Activated effector memory CD4-positive, alpha-beta T cell treated with anti-CD3 and anti-CD28 coated beads, Interleukin-2, amount 50 U/mL, for 16 hours (primary cell): ENCODE measurements around the gene FLCN.

ENCODE experiments used
- DNase-seq: peaks from one replicate; pipeline ENCODE4 v3.0.0-alpha.2; 2020

FLCN gene

DNA sequence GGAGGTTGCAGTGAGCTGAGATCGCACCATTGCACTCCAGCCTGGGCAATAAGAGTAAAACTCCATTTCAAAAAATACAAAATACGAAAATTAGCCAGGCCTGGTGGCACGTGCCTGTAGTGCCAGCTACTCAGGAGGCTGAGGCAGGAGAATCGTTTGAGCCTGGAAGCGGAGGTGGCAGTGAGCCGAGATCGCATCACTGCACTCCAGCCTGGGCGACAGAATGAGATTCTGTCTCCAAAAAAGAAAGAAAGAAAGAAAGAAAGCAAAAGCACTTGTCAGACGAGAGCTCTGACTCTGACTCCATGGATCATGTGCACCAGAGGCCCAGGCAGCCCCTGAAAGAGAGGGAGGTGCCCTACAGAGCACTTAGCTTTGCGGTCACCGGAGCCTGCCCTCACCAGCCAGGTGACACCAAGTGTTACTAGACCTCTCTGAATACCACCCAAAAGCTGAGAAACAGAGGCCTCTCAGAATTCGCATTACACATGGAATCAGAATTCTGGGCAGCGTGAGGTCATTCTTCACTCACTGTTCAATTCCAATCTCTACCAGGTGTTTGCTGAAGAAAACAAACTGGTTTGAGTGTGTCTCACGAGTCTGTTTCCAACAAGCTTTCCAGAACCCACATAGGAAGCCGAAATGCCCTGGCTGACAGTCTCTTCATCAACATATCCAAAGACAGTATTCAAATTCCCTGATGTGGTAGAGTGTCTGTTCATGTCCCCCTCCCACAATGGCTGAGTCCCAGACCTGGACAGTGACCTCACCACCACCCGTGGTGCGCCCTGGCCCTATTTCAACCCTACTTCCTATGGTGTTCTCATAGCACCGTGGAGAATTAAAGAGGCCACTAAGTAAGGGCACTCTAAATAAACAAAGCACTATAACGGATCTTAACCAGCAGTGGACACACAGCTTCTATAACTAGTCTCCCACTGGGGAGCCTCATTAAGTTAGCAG, 1.5 kb downstream of the FLCN start:
- DNase-seq, result no peak

- DNase-seq, result no peak
These were observed 4.7 kb downstream of the FLCN start for GRCh38 chr17:17232303-17232621.

DNA sequence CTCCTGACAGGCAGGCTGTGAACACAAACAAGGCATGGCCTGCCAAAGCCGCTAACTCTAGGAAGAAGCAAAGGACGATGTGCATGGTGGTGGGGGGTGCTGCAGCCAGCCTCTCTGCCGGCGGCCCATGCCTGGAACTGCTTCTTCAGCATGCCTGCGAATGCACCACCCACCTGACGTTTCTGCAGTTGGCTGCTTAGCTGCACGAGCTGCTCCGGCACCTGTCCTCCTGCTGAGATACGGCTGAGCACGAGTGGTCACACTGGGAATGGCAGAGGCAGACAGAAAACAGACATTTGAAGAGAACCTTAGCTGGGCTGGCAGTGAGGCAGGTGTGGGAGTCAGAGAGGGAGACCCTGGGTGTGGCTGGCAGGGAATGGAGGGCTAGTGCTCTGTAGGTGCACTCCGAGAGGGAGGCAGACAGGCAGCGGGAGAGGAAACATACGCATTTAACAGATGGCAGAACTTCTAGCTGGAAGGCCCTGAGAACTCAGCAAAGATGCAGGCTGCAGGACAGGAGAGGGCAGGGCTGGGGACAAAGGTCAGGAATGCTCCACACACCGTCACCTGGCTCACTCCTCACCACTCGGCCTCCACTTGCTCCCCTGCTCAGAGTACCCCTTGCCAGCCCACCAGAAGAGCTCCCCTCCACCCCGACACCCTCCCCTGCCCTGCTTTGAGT, 5.2 kb downstream of the FLCN start:
- DNase-seq, result no peak

GRCh38 chr17:17229416-17230384, 7.3 kb downstream of the FLCN start:
- DNase-seq, result no peak

GRCh38 chr17:17228521-17229279, 8.3 kb downstream of the FLCN start:
- no peak for DNase-seq

DNA sequence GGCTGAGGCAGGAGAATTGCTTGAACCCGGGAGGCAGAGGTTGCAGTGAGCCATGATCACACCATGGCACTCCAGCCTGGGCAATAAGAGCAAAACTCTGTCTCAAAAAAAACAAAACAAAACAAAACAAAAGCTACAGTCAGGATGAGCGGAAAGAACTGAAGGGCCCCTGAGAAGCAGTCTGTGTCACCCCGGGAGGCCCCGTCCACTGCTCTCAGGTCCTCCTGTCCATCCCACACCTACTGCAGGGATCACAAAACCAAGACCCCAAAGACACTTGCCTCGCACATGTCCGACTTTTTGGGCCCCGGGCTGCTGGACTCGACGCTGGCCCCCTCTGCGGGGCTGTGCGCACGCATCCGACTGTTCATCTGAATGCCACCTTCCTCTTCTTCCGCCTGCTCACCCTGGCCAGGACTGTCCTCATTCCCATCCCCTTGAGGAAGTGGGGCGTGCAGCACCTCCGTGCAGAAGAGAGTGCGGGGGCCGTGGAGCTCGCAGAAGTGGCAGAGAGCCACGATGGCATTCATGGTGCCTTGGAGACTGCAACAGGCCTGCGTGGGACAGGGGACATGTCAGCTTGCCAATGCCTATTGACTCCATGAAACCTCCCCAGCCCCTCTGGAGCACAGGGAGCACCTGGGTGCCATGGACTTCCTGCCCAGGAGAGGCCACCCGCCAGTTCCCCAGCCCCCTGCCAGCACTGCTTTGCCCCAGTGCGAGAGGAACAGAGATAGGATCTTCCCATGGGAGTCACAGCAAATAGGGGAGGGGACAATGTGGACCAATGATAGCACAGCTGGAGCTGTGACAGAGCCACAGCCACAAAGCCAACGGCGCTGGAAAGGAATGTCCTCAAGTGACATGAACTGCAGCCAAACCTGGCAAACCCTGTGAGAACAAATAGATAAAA, 9.1 kb downstream of the FLCN start:
- no peak for DNase-seq

- DNase-seq, result no peak
These were observed 10.3 kb downstream of the FLCN start for GRCh38 chr17:17226451-17227265.

DNA sequence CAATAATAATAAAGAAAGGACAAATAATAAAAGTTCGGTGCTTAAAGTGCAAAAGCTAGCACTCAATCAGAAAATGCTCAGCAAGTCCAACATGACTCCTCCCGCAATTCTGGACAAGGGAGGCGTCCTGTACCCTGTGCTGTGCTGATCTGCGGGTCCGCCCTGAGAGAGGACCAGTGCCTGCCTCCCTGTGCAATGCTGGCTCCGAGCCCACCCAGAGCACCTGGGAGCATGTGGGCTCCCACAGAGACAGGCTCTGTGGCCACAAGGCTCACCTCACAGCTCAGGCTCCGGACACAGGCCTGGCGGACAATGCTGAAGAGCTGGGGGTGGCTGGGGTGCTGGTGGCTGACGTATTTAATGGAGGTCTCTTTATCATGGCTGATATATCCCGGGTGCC, 11.1 kb downstream of the FLCN start:
- DNase-seq, result no peak

DNA sequence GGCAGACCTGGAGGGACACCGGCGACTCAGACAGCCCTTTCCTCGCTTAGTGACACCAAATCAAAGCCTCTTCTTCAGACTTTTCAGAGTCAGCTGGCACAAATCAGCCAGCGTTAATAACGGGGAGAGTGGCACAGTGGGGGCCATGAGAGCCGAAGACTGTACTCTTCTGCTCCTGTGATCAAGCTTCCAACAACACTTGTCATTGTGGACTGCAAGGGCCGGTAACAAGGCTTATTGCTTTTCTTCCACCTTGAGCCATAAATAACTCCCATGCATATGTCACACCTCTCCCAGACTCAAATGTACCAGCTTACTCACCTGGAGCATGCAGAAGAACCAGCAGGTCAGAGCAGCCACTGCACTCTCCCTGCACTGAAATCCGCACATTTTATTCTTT, 12.8 kb downstream of the FLCN start:
- no peak for DNase-seq

GRCh38 chr17:17223736-17224135, 13.2 kb downstream of the FLCN start:
- DNase-seq, result no peak

- DNase-seq, result no peak
These were observed 15.6 kb downstream of the FLCN start for GRCh38 chr17:17221329-17221728.

- DNase-seq, result no peak
These were observed 16.4 kb downstream of the FLCN start for GRCh38 chr17:17220529-17220928.

GRCh38 chr17:17217995-17218394, 19.0 kb downstream of the FLCN start:
- no peak for DNase-seq

DNA sequence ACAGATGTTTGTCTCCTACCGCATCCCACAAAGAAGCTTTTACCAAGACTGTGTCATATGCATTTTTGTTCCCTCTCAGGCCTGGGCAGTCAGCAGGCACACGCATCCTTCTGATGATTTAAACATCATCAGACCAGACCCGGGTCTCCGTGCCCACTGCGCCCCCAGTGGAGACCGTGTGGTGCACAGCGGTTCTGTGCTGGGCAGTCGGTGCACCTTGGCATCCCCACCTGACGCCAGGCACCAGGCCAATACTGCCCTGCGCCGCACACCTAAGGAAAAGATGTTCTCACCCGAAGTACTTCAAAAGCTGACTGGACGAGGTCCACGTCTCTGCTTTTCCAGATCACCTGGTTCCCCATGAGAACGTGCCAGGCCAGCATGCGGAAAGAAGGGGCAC, 20.2 kb downstream of the FLCN start:
- no peak for DNase-seq

DNA sequence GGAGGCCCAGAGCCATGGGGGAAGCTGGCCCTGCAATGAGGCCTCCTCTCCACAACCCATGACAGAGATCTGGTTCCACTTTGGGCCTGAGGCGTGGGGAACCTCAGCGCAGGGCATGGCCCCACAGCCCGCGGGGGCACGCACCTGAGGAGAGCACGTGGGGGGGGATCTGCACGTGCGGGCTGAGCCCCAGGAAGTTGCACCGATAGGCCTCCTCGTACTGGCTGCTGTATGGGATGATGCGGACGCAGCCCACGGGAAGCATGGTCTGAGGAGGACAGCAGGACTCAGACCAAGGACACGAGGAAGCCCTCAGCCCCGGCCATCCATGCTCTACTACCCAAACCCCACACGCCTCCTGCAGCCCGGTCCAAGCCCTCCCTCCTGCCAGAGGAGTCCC, 20.7 kb downstream of the FLCN start:
- no peak for DNase-seq

GRCh38 chr17:17215575-17215974, 21.4 kb downstream of the FLCN start:
- no peak for DNase-seq

DNA sequence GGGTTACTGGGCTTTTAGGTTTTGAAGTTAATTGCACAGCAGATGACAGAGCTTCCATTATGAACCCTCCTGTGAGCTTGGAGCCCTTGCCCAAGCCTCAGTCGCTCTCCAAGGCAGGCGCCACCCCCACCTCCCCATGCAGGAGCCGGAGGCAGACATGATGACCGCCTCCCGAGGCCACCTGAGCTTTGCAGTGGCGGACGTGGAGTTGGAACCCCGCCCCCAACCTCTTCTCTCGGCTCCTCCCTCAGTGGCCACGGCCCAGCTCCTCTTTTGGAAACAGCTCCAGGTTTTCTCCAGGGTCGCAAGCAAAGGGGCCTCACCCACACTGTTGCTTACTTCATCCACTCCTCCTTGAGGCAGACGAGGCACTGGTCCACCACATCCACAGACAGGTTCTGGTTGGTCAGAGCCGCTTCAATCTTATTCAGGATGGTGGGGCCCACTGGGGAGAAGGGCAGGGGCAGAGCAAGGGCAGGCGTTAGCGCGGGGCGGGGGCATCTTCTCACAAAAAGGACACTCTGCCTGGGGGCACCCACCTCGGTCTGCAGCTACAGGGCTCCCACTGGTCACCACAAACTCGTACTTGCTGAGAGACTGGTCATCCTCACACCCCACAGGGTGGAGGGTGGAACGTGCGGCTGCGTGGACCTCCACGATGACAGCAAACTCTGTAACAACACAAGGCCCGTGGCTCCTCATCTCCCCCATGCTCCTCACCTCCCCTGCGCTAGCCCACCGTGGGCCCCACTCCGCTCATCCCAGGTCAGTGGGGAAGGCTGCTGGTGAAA, 22.1 kb downstream of the FLCN start:
- DNase-seq, result no peak

- no peak for DNase-seq
These were observed 23.2 kb downstream of the FLCN start for GRCh38 chr17:17213775-17214174.

DNA sequence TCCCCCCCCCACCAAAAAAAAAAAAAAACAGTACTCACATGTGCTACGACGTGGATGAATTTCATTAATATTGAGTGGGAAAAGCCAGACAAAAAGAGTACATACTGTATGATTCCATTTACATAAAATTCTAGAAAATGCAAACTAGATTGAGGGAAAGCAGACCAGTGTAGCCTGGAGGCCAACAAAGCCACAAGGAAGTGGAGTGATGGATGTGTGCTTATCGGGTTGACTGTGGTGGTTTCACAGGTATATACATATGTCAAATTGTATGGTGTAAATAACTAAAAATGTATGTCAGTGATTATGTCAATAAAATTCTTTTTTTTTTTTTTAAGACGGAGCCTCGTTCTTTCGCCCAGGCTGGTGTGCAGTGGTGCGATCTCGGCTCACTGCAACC, 29.0 kb downstream of the FLCN start:
- DNase-seq, result no peak

DNA sequence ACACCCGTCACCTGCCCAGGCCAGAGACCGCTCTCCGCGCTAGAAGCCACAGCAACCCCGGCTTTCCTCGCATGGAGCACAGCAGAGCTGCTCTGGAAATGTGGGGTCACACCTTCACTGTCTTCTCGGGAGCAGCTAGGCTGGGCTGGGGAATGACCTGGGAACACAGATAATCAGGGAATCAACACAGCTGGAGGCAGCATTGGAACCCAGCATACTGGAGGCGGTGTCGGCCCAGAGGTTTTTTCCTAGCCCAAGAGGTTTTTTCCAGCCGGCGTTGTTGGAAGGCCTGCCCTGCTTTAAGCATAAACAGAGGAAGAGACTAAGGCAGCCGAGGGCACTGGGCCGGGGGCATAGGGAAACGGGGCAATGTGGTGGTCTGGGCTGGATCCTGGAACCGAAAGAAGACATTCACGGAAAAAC, 30.0 kb downstream of the FLCN start:
- no peak for DNase-seq
